NCI-H2227 treated with DMSO at 0.1 percent for 48 hours (cell line): ENCODE results near the gene SND1.
"Not testable (repeated sequence)": the region's sequence is repeated elsewhere in the genome, so short reads cannot be mapped to it uniquely, and the experiment has no call there.

Experiments used
- DNase-seq: peaks from one replicate; lab custom pipeline; 2025; lab: John Stamatoyannopoulos, UW

Gene SND1

DNA sequence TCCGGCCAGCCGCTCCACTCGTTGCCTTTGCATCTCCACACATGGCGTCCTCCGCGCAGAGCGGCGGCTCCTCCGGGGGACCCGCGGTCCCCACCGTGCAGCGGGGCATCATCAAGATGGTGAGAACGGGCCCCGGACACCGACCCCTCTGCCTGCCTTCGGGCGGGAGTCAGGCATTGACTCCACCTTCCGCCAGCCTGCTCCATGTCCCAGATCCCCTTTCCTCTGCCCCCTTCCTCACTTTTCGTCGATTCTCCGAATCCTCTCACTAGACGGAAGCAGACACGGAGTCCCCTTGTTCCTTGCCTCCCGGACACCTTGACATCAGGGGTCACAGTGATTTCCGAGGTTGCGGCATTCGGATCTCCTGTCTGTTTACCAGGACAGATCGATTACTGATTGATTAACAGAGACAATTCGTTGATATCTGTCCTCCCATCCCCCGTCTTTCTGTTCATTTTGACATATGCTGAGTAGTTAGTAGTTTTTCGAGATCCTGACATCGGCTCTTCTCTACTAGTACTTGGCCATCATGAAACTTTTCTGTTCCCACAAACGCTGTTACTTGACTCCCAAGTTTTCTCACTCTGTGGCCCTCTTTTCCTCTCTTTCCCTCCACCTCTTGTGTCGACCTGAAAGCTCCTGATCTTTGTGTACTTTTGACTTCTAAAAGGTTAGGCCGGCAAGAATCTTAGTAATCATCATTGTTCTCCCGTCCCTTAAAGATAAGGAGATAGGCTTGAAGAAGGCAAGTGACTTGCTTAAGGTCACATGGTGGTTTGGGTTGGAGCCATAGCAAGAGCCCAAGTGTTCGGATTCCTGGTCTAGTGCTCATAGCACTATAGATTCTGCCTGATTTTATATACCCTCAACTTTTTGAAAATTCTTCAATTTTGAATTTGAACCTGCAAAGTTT is 597 bp downstream of the SND1 start:
- DNase-seq: no peak

DNA sequence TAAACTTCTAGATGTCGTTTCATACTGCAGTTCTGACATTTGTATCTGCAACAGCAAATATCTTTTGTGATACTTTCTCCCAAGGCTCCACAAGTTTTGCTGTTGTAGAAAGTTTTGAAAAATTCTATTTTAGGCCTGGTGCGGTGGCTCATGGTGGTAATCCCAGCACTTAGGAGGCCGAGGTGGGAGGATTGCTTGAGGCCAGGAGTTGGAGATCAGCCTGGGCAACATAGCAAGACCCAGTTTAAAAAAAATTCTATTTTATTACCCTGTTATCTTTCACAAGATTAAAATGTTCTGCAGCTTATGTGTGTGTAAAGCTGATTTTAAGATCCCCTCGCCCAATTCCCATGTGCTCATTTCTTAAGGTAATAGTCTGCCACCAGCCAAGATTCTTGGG is 1.4 kb downstream of the SND1 start:
- no peak for DNase-seq

DNA sequence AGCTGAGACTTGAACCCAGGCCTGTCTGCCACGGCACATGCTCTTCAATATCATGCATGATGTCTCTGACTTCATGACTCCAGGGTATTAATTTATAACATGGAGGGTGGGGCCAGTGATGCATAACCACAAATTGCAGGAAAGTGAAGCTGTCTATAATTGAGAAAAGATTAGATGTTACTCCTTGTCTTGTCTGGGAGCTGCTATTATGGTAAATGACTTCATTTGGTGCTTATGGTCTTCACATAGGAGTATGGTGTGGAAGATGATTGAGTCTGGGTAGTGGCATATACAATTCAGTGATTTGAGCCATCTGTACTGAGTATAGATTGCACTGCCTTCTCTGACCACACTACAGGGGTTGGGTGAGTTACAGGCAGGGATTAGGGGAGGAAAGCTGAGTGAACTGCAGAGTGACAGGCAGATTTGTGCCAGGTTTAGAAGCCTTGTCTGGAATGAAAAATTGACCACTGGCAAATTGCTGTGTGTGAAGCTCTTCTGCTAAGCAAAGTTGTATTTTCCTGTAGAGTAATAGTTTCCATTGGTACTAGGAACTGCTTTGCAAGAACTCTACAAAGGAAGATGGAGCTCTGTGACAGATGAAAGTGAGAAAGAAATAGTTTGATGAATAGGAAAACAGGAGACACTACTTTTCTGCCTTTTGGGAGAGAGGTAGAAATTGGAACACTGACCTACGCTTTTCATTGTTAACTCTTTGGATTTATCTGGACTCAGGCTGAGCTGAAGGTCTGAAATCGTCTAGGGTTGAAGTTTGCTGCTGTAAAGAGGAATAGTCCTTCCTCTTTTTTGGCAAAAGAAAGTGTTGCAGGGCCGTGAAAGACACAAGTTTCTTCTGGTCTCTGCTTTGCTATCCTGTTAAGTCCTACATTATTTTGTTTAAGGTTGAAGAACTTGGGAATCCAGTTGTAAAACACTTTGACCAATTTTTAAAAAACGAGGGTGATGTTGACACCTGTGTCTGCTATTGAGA is 2.7 kb downstream of the SND1 start:
- no peak for DNase-seq

DNA sequence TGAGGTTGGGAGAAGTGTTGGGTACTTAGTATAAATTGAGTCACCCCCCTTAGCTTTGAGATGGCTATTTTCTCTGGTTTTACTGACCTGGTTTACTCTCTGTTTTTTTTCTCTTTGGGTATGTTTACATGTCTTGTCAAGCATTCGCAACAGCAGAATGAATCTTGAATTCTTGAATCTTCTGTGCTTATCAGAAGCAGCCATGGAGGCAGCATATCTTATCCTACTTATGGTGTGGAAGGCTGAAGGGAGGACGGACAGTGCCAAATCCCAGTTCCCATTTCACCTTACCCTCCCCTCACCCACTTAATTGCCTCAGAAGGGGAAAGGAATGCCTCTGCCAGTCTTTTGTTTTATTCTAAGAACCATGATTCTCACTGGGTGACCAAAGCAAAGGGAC is 3.7 kb downstream of the SND1 start:
- DNase-seq: no peak

DNA sequence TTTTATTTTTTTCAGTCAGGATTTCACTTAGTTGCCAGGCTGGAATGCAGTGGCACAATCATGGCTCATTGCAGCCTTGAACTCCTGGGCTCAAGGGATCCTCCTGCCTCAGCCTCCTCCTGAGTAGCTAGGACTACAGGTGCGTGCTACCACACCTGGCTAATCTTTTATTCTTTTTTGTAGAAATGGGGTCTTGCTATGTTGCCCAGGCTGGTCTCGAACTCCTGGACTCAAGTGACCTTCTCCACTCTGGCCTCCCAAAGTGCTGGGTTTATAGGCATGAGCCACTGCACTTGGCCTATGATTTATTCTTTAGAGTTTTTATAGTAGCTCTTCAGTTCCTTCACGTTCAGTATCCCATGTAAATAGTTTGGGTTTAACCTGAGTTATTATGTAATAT is 5.5 kb downstream of the SND1 start:
- no peak for DNase-seq

DNA sequence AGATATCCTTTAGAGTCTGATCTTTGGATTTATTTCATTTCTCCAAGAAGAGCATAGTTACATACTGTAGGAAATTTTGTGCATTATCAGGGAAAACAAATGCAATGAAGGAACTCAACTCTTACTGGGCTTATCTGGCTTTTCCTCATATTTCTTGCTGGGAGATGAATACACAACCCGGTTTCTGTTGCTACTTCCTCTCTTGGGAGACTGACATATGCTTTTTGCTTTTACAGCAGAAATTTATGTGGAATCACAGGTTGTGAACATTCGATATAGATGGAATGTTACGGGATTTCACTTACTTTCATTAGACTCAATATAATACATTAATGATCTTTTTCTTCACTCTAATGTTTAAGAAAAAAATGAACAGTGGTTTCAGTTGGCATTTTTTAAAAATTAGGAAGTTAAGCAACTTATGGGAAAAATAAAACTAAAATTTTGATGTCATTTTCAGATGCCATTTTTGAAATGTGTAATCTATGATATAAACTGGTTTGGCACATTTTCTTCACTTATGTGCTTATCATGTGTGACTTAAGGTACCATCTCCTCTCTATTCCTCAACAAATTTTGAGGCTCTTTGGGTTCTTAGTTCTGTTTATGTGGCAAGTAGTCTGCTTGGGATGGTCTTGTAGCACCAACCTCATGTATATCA is 7.1 kb downstream of the SND1 start:
- DNase-seq: no peak

DNA sequence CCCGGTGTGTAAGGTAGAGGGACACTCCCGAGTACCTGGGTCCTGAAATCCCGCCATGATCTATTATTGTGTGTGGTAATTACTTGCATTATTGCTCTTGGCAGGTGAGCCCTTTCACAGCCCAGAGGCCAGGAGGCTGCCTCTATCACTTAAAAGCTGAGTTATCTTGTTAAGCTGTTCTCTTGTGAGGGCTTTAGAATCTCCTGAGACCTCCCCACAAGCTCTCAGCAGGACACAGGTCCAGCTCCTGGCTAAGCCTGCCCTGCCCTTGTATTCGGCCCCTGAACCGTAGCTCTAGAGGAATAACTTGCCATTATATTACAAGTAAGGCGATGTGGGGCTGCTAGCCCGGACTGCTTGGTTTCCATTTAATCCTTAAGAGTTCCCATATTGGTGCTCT is 13.9 kb downstream of the SND1 start:
- no peak for DNase-seq

DNA sequence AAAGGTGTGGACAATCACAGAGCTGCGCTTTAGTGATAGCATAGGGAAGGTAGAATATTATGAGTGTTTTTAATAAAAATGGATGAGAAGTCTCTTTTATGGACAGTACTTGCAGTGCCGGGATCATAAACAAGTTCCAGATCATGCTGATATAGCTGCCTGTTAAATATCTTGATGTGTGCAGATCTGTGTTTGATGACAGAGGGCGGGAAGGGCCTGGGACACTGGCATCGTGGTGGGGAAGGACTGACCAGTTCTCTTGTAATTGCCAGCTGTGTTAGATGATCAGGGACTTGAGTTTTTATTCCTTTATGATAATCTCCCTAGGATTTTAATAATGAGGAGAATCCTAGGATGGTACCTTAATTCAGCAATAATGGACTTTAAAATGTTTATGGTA is 14.6 kb downstream of the SND1 start:
- no peak for DNase-seq

DNA sequence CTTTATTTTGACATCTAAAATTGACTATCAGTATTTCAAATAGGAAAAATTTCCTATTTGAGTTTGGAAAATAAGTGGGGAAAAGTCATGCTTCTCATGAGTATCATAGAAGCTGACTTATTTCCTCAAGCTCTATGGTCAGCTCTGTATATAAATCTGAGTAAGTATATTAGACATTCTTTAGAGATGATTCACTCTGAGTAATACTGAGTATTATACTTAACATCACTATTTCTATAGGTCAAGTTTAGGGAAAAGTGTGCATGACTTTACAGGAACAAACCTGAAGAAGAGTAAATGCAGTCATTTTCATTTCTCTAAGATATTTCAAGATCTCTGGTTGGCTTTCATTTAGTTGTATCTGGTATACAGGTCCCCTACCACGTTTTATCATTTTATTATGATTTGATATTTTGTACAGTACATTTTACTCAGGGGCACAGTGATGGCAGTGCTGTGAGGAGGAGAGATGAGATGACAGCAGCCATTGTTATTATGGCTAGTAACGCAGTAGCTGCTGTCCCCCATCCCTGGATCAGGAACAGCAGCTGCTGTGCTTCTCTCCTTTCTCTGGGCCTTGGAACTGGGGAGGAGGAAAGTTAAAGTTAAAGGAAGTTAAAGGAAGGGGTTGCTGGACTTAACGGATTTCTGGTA is 15.2 kb downstream of the SND1 start:
- no peak for DNase-seq

DNA sequence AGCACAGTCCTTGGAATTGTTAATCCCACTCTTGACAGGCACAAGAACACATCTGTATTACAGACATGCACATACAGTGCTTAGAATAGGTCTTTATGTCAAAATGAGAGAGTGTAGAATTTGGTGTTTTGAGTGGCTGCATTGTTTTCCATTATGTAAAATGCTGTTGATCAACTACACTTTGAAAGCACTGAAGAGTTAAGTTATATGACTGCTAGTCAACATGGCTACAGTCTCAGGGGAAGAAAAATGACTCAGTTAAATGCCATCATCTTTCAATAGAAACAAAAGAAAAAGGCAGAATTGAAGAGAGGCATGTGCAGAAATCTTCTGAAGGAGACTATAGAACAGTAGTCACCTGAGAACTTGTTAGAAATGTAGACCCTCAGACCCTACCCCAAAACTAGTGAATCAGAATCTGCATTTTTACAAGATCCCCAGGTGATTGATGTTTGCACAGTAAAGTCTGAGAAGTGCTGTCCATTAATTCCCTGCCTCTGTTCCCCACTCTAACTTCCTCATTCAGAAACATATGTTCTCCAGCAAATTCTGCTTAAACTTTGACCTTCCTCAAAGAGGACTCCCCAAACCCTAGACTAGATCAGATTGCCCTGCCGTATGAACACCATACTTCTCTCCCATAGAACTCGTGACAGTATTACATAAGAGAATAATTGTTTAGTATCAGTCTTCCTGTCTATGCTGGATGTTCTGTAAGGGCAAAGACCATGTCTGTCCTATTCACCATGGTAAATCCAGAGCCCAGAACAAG is 16.0 kb downstream of the SND1 start:
- no peak for DNase-seq

DNA sequence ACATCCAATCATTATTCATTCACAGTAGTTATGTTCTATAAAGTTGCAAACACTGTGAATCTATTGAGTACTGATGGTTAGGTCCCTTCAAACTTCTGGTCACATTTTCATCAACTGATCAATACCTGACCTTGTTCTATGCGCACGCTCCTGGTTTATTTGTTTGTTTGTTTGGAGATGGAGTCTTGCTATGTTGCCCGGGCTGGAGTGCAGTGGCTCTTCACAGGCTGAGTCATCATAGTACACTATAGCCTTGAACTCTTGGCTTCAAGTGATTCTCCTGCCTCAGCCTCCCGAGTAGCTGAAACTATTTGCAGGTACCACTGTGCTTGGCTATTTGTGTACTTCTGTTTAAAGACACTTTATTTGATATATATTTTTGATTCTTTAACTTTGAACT is 19.3 kb downstream of the SND1 start:
- DNase-seq: no peak

DNA sequence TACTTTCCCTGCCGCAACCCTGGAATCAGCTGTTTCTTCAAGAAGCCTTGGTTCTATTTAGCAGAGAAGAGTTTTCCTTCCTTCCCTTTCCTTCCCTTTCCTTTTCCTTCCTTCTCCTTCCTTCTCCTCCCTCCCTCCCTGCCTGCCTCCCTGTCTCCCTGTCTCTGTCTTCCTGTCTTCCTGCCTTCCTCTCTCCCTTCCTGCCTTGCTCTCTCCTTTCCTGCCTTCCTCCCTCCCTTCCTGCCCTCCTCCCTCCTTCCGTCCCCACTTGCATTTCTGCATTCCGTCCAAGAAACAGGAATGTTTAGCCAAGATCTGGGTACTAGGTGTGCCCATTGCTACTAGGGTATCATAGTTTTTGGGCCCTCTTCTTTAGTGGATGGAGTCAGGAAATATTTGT is 21.9 kb downstream of the SND1 start:
- DNase-seq: no peak

DNA sequence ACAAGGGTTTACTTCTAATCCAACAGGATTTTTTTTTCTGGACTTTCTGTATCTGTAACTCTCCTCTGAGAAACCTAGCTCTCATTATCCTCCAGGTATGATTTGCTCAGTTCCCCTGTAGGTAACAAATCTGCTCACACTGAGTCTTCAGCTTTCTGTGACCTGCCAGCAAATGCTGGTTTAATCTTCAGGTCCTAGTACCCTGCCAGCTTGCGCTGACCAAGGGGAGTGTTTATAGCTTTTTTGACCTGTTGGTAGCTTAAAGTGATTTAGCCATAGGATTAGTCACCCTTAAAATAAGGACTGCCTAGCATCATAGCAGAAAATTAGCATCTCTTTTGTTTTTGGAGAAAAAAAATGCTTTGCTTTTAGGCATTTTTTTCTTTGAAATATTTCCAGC is 22.4 kb downstream of the SND1 start:
- no peak for DNase-seq

DNA sequence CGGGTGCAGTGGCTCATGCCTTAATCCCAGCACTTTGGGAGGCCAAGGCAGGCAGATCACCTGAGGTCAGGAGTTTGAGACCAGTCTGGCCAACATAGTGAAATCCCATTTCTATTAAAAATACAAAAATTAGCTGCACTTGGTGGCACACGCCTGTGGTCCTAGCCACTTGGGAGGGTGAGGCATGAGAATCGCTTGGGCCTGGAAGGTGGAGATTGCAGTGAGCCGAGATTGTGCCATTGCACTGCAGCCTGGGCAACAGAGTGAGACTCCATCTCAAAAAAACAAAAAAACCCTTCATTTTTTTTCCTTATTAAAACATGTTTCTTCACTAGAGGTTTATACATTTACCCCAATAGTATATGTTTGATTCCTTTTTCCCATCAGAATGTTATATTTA is 22.9 kb downstream of the SND1 start:
- DNase-seq: not testable (repeated sequence)

DNA sequence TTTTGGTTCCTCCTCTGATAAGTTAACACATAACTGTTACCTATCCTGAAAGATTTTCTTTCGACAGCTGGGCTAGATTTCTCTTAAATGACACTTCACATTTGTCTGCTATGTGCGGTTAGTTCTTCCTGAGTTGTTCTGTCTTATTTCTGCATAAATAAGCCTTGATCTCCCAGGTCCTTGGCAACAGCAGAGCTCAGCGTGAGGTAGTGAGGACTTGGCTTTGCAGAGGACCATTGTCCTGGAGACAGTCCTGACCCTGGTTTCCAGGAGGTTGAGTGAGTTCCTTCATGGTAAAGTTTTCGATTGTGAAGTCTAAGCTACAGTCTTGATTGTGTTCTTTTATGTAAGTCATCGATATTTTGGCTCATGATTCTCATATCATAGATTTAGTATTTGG is 23.7 kb downstream of the SND1 start:
- DNase-seq: no peak

DNA sequence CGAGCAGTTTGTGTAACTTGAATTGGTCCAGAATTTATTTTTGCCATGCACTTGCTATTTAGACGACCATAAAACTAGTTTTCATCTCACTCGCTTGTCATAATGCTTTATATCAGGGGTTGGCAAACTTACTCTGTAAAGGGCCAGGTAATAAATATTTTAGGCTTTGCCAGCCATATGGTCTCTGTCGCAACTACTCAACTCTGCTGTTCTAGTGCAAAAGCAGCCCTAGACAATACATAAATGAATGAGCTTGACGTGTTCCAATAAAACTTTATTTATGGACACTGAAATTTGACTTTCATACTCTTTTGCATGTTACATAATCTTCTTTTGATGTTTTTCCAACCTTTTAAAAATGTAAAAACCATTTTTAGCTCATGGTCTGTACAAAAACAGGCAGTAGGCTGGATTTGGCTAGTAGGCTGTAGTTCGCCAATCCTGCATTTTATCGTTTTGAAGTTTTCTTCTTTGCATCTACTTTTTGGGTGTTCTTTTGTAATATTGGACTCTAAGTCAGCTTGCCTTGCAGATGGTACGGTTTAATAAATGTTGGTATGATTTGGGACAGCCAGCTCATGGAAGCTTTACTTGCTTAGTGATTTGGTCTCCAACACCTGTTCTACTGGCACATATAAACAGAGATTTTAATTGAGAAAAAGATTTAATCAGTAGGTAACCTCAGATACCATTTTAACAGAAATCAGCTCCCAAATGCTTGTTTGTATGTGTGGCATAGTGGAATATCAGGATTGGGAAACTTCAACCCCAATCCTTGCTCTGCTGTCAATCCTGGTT is 25.6 kb downstream of the SND1 start:
- no peak for DNase-seq

DNA sequence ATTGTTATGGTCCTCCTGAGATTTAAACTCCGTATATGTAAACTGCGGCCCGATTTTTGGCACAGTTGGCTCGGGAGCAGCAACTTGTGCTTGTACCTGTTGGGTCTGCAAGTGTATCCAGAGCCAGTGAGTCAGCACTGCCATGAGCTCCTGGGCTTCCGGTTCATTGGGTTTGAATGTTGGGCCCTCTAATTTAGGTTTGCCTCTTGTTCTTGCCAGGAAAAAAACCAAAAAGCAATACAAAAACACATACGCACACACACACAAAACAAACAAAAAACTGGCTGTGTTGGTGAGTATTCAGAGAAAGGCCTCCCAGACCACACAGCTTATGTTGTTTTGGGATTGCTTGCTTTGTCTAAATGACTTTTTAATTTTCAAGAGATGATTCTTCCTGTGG is 26.3 kb downstream of the SND1 start:
- DNase-seq: no peak

DNA sequence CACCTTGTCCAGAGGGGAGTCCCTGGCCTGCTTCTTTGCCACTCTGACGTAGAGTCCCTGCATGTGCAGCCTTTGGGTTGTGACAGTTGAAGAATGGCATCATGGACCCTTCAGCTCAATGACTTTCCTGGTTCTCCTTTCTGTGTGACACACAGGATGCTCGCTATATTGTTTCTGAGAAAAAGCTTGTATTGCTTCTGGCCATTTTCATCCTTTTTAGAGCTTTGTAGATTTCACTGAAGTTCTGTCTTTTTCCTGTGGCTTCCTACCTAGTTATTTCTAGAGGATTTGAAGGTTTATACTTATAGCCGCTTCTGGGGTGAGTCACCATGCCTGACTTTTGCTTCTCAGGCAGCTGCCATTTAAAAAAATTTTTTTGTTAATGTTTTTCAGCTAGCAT is 27.0 kb downstream of the SND1 start:
- no peak for DNase-seq

DNA sequence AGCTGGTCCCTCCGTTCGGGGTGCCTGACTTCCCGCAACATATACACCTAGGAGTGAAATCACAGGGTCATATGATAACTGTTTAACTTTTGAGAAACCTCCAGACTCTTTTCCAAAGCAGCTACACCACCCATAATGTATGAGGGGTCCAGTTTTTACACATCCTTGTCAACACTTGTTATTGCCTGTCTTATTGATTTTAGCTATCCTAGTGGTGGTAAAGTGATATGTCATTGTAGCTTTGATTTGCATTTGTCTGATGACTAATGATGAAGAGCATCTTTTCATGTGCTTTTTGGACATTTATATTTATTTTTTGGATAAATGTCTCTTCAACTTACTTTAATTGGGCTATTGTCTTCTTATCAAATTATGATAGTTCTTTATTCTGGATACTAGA is 29.0 kb downstream of the SND1 start:
- DNase-seq: no peak

DNA sequence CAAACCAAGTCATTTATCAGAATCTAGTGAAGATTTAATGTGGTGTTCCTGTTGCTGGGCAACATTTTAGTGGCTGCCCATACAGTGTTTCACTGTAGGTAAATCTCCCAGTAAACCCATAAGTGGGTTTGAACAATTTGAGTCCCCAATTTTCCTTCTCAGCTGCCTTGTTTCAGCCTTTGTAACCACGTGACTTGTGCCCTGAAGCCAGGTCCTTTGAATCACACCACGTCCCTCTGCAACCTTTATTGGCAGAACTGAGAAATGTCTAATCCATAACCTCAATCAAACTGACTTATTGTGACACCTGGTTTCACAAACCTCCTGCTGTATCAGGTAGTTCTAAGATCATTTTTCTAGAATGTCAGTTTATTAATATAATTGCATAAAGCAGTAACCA is 30.1 kb downstream of the SND1 start:
- no peak for DNase-seq
